PC-9 (cell line): Measurements from ENCODE around the gene TPK1. TPM values are rescaled to one million over a fixed set of nuclear protein-coding genes. Genes with fewer than 3 reads are reported as not detected.

Experiments
- BruUV-seq: library from RNA; stranded (reverse); fragments of 400-500 nt; replicated peaks from 2 replicates; lab custom pipeline; 2021; lab: Mats Ljungman, UMichigan
- CTCF ChIA-PET: fragments of 300-600 bp; sonication (Branson Sonifier 250); formaldehyde crosslinking; loops from one replicate; lab custom pipeline; 2022; ENCODE audit warnings: antibody characterized with exemption; lab: Charles Lee
- POLR2A ChIA-PET: fragments of 300-600 bp; sonication (Branson Sonifier 250); formaldehyde crosslinking; loops from one replicate; lab custom pipeline; 2022; ENCODE audit warnings: antibody characterized with exemption; ENCODE audit not compliant: unreplicated experiment; lab: Charles Lee
- DNase-seq, 2 experiments: peaks; one replicate each; pipeline versions ENCODE4 v3.0.0 to v3.0.0-alpha.2; 2015 to 2022; ENCODE audit warnings: mixed read lengths in 1 of 2
- H2AFZ ChIP-seq: fragments of 200-600 bp; sonication (generic); 2 replicates; pipeline ENCODE4 v1.8.1; 2017; ENCODE audit warnings: antibody characterized with exemption
- H3F3A ChIP-seq: fragments of 200-600 bp; sonication (generic); 2 replicates; pipeline ENCODE4 v1.8.1; 2017; ENCODE audit warnings: antibody characterized with exemption, mild to moderate bottlenecking, low read depth; ENCODE audit not compliant: insufficient read depth
- H3K27ac ChIP-seq: fragments of 200-600 bp; sonication (generic); 2 replicates; pipeline ENCODE4 v1.6.1; 2016; ENCODE audit warnings: mixed run types
- H3K27me3 ChIP-seq: fragments of 200-600 bp; sonication (generic); 2 replicates; pipeline ENCODE4 v1.6.1; 2016; ENCODE audit warnings: low read depth, mixed run types; ENCODE audit not compliant: insufficient read depth
- H3K36me3 ChIP-seq: fragments of 200-600 bp; sonication (generic); 2 replicates; pipeline ENCODE4 v1.6.1; 2016; ENCODE audit warnings: low read depth, mixed run types
- H3K4me1 ChIP-seq: fragments of 200-600 bp; sonication (generic); replicated peaks from 2 replicates; pipeline ENCODE4 v1.6.1; 2016; ENCODE audit warnings: mixed run types; ENCODE audit not compliant: insufficient read depth
- H3K4me2 ChIP-seq: fragments of 200-600 bp; sonication (generic); 2 replicates; pipeline ENCODE4 v1.6.1; 2017; ENCODE audit warnings: mixed run types
- H3K4me3 ChIP-seq: fragments of 200-600 bp; sonication (generic); 2 replicates; pipeline ENCODE4 v1.6.1; 2016; ENCODE audit warnings: mixed run types
- H3K79me2 ChIP-seq: fragments of 200-600 bp; sonication (generic); 2 replicates; pipeline ENCODE4 v1.6.1; 2017; ENCODE audit warnings: low read depth, mixed run types
- H3K9me2 ChIP-seq: fragments of 200-600 bp; sonication (generic); 2 replicates; pipeline ENCODE4 v1.8.1; 2017; ENCODE audit warnings: mild to moderate bottlenecking; ENCODE audit not compliant: insufficient read depth
- H3K9me3 ChIP-seq: fragments of 200-600 bp; sonication (generic); 2 replicates; pipeline ENCODE4 v1.8.1; 2016; ENCODE audit warnings: low read depth; ENCODE audit not compliant: insufficient read depth
- H4K20me1 ChIP-seq: fragments of 200-600 bp; sonication (generic); 2 replicates; pipeline ENCODE4 v1.8.1; 2017; ENCODE audit not compliant: insufficient read depth
- EZH2 ChIP-seq: fragments of 200-600 bp; sonication (generic); IDR thresholded peaks from 2 replicates; pipeline ENCODE4 v1.8.0; 2017; ENCODE audit warnings: antibody characterized with exemption, low read depth
- intact Hi-C: fragments of 100-400 bp; cut with micrococcal nuclease; formaldehyde crosslinking; loops from one replicate; pipeline ENCODE4 v1.10.0; 2022; ENCODE audit not compliant: unreplicated experiment
- total RNA-seq: library from RNA; stranded (reverse); gene quantifications from 2 replicates; pipeline ENCODE4 v1.2.3, GENCODE V29; 2021
- TF ChIP-seq, protein P1 (sequence below): fragments of 200-600 bp; sonication (generic); conservative IDR thresholded peaks from 2 replicates; pipeline ENCODE4 v1.6.1; 2017; ENCODE audit warnings: mixed run types, antibody characterized with exemption, mild to moderate bottlenecking, moderate library complexity

TPK1 gene
- total RNA-seq, 1 experiment from 2014 or later, result 0.90 TPM

DNA sequence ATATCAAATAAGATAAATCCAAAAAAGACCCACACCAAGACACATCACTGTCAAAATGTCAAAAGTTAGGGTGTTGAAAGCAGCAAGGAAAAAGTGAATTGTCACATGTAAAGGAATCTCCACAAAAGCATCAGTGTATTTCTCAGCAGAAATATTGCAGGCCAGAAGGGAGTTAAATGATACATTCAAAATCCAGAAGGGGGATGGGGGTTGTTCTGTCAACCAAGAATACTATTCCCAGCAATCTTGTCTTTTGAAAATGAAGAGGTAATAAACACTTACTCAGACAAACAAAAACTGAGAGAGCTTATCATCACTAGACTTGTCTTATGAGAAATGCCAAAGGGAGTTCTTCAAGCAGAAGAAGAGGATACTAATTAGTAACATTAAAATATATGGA is 241.3 kb downstream of the TPK1 start:
- Histone ChIP-seq H3K9me3 (no peaks in the 10 kb centered on the region), H2AFZ (no peak overlapping the region), H4K20me1 (no peaks in the 10 kb centered on the region), H3K9me2 (no peaks in the 10 kb centered on the region), H3K4me2 (no peak overlapping the region), H3K79me2 (no peaks in the 10 kb centered on the region), H3F3A (no peaks in the 10 kb centered on the region), H3K27ac (no peak overlapping the region), H3K4me1 (no peaks in the 10 kb centered on the region), H3K36me3 (no peaks in the 10 kb centered on the region), H3K4me3 (no peak overlapping the region), H3K27me3 (no peaks in the 10 kb centered on the region)
- DNase-seq, result no peak
- POLR2A ChIA-PET, result no interaction called here
- intact Hi-C loops, result no loop called here
- TF ChIP-seq EZH2, result no peak
- TF ChIP-seq, protein P1, sequence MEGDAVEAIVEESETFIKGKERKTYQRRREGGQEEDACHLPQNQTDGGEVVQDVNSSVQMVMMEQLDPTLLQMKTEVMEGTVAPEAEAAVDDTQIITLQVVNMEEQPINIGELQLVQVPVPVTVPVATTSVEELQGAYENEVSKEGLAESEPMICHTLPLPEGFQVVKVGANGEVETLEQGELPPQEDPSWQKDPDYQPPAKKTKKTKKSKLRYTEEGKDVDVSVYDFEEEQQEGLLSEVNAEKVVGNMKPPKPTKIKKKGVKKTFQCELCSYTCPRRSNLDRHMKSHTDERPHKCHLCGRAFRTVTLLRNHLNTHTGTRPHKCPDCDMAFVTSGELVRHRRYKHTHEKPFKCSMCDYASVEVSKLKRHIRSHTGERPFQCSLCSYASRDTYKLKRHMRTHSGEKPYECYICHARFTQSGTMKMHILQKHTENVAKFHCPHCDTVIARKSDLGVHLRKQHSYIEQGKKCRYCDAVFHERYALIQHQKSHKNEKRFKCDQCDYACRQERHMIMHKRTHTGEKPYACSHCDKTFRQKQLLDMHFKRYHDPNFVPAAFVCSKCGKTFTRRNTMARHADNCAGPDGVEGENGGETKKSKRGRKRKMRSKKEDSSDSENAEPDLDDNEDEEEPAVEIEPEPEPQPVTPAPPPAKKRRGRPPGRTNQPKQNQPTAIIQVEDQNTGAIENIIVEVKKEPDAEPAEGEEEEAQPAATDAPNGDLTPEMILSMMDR, result no peak
- CTCF ChIA-PET, result no interaction called here
- no TSS peak for BruUV-seq

DNA sequence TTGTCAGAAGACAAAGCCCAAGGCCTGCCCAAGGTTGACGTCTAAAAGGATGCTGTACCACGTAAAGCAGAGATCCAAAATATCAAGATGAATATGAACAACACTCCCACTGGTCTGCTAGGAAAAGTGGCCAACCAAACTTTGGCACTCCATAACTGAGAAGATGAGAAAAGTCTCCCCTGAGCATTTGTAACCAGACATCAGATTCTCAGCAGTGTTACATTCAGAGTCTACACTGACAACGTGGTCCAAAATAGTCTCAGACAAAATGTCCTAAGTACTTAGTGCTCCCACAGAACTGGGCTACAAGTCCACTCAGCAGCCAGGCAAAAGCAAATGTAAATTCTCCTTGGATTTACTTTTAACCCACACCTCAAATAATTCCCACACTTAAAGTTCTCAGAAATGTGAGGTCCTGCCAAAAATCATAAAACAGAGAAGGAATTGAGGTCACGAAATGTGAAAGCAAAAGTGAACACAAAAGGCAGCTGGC is 247.2 kb downstream of the TPK1 start:
- Histone ChIP-seq H3K4me1 (no peaks in the 10 kb centered on the region), H3F3A (no peaks in the 10 kb centered on the region), H3K4me2 (no peak overlapping the region), H3K27me3 (no peaks in the 10 kb centered on the region), H4K20me1 (no peaks in the 10 kb centered on the region), H2AFZ (no peak overlapping the region), H3K79me2 (no peaks in the 10 kb centered on the region), H3K9me2 (no peaks in the 10 kb centered on the region), H3K36me3 (no peaks in the 10 kb centered on the region), H3K27ac (no peak overlapping the region), H3K9me3 (no peaks in the 10 kb centered on the region), H3K4me3 (no peak overlapping the region)
- intact Hi-C loops, result no loop called here
- BruUV-seq, result no TSS peak
- CTCF ChIA-PET, result no interaction called here
- POLR2A ChIA-PET, result no interaction called here
- TF ChIP-seq, protein P1, result no peak
- TF ChIP-seq EZH2, result no peak
- no peak for DNase-seq

DNA sequence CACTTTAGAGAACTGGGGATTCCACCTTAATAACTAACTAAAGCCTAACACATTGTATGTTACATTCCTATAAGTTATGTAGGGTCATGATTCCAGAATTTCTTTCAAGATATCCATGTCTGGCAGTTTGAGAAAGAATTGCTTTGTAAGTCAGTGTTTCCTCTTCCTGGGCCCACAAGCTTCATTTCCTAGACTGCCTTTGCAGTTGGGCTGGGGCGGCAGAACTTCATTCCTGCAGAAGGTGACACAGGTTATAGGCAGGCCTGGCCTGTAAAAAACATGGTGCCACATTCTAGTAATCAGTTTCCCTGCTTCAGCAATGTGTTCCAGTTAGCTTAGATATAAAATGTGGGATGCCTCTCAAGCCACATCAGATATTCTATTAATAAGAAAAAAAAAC is 248.2 kb downstream of the TPK1 start:
- Histone ChIP-seq H3K4me3 (no peak overlapping the region), H3F3A (no peaks in the 10 kb centered on the region), H3K4me2 (no peak overlapping the region), H4K20me1 (no peaks in the 10 kb centered on the region), H3K27ac (no peak overlapping the region), H3K9me3 (no peaks in the 10 kb centered on the region), H2AFZ (no peak overlapping the region), H3K4me1 (no peaks in the 10 kb centered on the region), H3K36me3 (no peaks in the 10 kb centered on the region), H3K79me2 (no peaks in the 10 kb centered on the region), H3K27me3 (no peaks in the 10 kb centered on the region), H3K9me2 (no peaks in the 10 kb centered on the region)
- BruUV-seq, result no TSS peak
- TF ChIP-seq EZH2, result no peak
- TF ChIP-seq, protein P1, result no peak
- no peak for DNase-seq
- intact Hi-C loops, result no loop called here
- ChIA-PET POLR2A (no interaction called here), CTCF (no interaction called here)
